Endometrial microvascular endothelial cells (primary cell): ENCODE measurements around the gene RTN4. TPM values are rescaled to one million over a fixed set of nuclear protein-coding genes. Genes with fewer than 3 reads are reported as not detected.
"Not testable (repeated sequence)": the region's sequence is repeated elsewhere in the genome, so short reads cannot be mapped to it uniquely, and the experiment has no call there.

Experiments used
- in situ Hi-C: cut with HindIII; loops from 2 replicates; pipeline ENCODE4 v1.10.0; 2017; ENCODE audit warnings: low sequenced_read_pairs, low pct_unique_long_range_greater_than_20kb; ENCODE audit errors: inconsistent ontology term
- total RNA-seq: library from RNA; depleted of rRNA; stranded (reverse); fragments of >200 nt; gene quantifications from one replicate; pipeline ENCODE4 v1.2.3, GENCODE V29; 2015; ENCODE audit errors: inconsistent ontology term

Gene RTN4
- total RNA-seq, 1 donor from 2014 or later = 512 TPM

GRCh38 chr2:55078956-55079355 lies 28.7 kb upstream of the RTN4 start:
- in situ Hi-C loops = no loop called here

- in situ Hi-C loops = no loop called here
Observed at GRCh38 chr2:55076721-55077120, 26.5 kb upstream of the RTN4 start.

- in situ Hi-C loops = not testable (repeated sequence)
Observed at GRCh38 chr2:55076019-55076418, 25.8 kb upstream of the RTN4 start.

- in situ Hi-C loops = no loop called here
Observed at GRCh38 chr2:55073000-55073983, 23.0 kb upstream of the RTN4 start.

- in situ Hi-C loops = no loop called here
Observed at GRCh38 chr2:55063713-55064323, 13.6 kb upstream of the RTN4 start.

- in situ Hi-C loops = no loop called here
Observed at GRCh38 chr2:55063226-55063625, 13.0 kb upstream of the RTN4 start.

GRCh38 chr2:55062754-55063153 lies 12.5 kb upstream of the RTN4 start:
- in situ Hi-C loops = no loop called here

- in situ Hi-C loops = no loop called here
Observed at GRCh38 chr2:55061523-55062344, 11.5 kb upstream of the RTN4 start.

- in situ Hi-C loops = no loop called here
Observed at GRCh38 chr2:55059793-55060192, 9.5 kb upstream of the RTN4 start.

- in situ Hi-C loops = no loop called here
Observed at GRCh38 chr2:55057474-55057873, 7.2 kb upstream of the RTN4 start.

GRCh38 chr2:55056024-55056521 lies 5.8 kb upstream of the RTN4 start:
- in situ Hi-C loops = no loop called here

GRCh38 chr2:55054106-55054875 lies 4.0 kb upstream of the RTN4 start:
- in situ Hi-C loops = no loop called here

GRCh38 chr2:55053225-55053624 lies 3.0 kb upstream of the RTN4 start:
- in situ Hi-C loops = not testable (repeated sequence)

GRCh38 chr2:55052129-55053061 lies 2.1 kb upstream of the RTN4 start:
- in situ Hi-C loops = no loop called here

GRCh38 chr2:55051026-55051866 lies 995 bp upstream of the RTN4 start:
- in situ Hi-C loops = no loop called here

- in situ Hi-C loops = no loop called here
Observed at GRCh38 chr2:55049821-55050099, 491 bp downstream of the RTN4 start.
